ENCODE data around the gene TMEM132A. TPM values are rescaled to one million over a fixed set of nuclear protein-coding genes. Genes with fewer than 3 reads are reported as not detected.

The TMEM132A gene
- total RNA-seq, 1 experiment from 2014 or later: 95.5 TPM

DNA sequence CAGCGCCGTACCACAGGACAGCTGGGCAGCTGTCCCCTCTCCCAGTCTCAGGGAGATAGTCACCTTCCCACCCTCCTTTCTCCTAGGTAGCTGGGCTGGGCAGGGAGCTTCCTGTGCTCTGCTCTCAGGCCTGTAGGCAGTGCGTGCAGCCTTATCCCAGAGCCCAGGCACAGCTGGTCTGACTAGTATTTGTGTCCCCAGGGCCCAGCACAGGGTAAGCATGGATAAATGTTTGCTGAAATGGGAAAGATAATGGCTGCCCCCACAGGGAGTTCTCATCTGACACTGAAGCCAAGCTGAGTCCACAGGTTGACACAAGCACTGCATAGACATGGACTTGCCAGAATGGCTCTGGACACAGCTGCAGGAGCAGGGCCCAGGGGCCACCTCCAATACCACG is 18.0 kb downstream of the TMEM132A start:
- Histone ChIP-seq H3K27ac (ENCODE audit: insufficient read length, low read depth, low read length) (no peak overlapping the region), H3K27me3 (ENCODE audit: insufficient read depth, low read length) (no peaks in the 10 kb centered on the region), H2BK120ac (ENCODE audit: low read depth, low read length, poor library complexity, severe bottlenecking) (no peak overlapping the region), H4K5ac (ENCODE audit: insufficient read length, low read depth, low read length) (no peak overlapping the region), H4K8ac (replicated peaks; ENCODE audit: insufficient read length, low read depth, low read length) (no peak overlapping the region), H2BK15ac (ENCODE audit: low read depth, low read length) (no peak overlapping the region), H3K4ac (ENCODE audit: low read depth, low read length) (no peak overlapping the region), H2AFZ (ENCODE audit: low read length) (no peak overlapping the region), H3K79me2 (ENCODE audit: insufficient read depth, low read length) (no peaks in the 10 kb centered on the region), H3K18ac (ENCODE audit: insufficient read length, low read depth, low read length) (no peak overlapping the region), H3K4me2 (ENCODE audit: insufficient read depth, insufficient read length, low read length) (no peak overlapping the region), H2AK5ac (ENCODE audit: insufficient read length, low read length) (no peak overlapping the region), H3K56ac (ENCODE audit: insufficient read length, low read depth, low read length) (no peak overlapping the region), H3T11ph (ENCODE audit: low read length) (no peak overlapping the region), H2BK20ac (ENCODE audit: low read depth, low read length, poor library complexity, severe bottlenecking) (no peak overlapping the region), H3K9ac (ENCODE audit: extremely low read depth, insufficient read length, low read length) (no peak overlapping the region), H3K23ac (ENCODE audit: insufficient read length, low read depth, low read length) (no peak overlapping the region), H3K14ac (ENCODE audit: insufficient read depth, low read length) (no peak overlapping the region), H2BK12ac (ENCODE audit: insufficient read length, low read depth, low read length) (no peak overlapping the region), H3K9me3 (ENCODE audit: control insufficient read depth, low read depth, low read length) (no peaks in the 10 kb centered on the region), H3K79me1 (ENCODE audit: insufficient read depth, low read depth, low read length, poor library complexity, severe bottlenecking) (no peaks in the 10 kb centered on the region), H3K4me1 (ENCODE audit: insufficient read depth, low read length) (no peaks in the 10 kb centered on the region), H2BK5ac (ENCODE audit: insufficient read length, low read length) (no peak overlapping the region), H4K20me1 (ENCODE audit: control insufficient read depth, insufficient read depth, insufficient read length) (no peaks in the 10 kb centered on the region), H3K23me2 (ENCODE audit: insufficient read length, low read depth, low read length, poor library complexity, severe bottlenecking) (no peaks in the 10 kb centered on the region), H4K91ac (ENCODE audit: insufficient read length, low read depth, low read length) (no peak overlapping the region)
- no CpG with 5 or more reads among the region's 4 CpGs for WGBS (ENCODE audit: extremely low coverage, insufficient read length, low lambda C conversion rate)
- TF ChIP-seq, protein P1, sequence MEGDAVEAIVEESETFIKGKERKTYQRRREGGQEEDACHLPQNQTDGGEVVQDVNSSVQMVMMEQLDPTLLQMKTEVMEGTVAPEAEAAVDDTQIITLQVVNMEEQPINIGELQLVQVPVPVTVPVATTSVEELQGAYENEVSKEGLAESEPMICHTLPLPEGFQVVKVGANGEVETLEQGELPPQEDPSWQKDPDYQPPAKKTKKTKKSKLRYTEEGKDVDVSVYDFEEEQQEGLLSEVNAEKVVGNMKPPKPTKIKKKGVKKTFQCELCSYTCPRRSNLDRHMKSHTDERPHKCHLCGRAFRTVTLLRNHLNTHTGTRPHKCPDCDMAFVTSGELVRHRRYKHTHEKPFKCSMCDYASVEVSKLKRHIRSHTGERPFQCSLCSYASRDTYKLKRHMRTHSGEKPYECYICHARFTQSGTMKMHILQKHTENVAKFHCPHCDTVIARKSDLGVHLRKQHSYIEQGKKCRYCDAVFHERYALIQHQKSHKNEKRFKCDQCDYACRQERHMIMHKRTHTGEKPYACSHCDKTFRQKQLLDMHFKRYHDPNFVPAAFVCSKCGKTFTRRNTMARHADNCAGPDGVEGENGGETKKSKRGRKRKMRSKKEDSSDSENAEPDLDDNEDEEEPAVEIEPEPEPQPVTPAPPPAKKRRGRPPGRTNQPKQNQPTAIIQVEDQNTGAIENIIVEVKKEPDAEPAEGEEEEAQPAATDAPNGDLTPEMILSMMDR (conservative IDR thresholded peaks at IDR 0.05): no peak
- Mint-ChIP-seq H3K4me1 (peaks cover 15 to 16% of the 10 kb centered on the region in 2 experiments), H3K9me3 (no peaks in the 10 kb centered on the region; a peak in 1 of 5 replicates), H3K36me3 (ENCODE audit: insufficient read depth in 1 of 3, low read depth in 3 of 3) (peaks cover 2 to 10% (median 3%) of the 10 kb centered on the region in 3 experiments; a peak in 6 of 7 replicates), H3K27me3 (ENCODE audit: low read depth) (peaks cover 4% of the 10 kb centered on the region), H3K27ac (no peak overlapping the region), H3K4me3 (no peak overlapping the region)
- DNase-seq: no peak
